Activated B cell treated with CpG ODN at 0.5 μM for 24 hours (primary cell): ENCODE data around the gene CSGALNACT2. TPM values are rescaled to one million over a fixed set of nuclear protein-coding genes. Genes with fewer than 3 reads are reported as not detected.

ENCODE experiments used
- ATAC-seq: fragments of 200-7000 bp; cut with Tn5 transposase; one replicate; pipeline ENCODE4 v1.10.0; 2021; ENCODE audit warnings: low read depth, mild to moderate bottlenecking, moderate library complexity
- CTCF ChIA-PET: fragments of 350-600 bp; sonication (Branson Sonifier 250); formaldehyde crosslinking; loops from one replicate; lab custom pipeline; 2021; ENCODE audit warnings: antibody characterized with exemption; lab: Charles Lee
- POLR2A ChIA-PET: fragments of 350-600 bp; sonication (Branson Sonifier 250); formaldehyde crosslinking; loops from one replicate; lab custom pipeline; 2021; ENCODE audit warnings: antibody characterized with exemption; lab: Charles Lee
- DNase-seq: peaks from one replicate; pipeline ENCODE4 v3.0.0; 2022
- H3K27ac Mint-ChIP-seq: one replicate; pipeline ENCODE4 v1.8.0; 2020; ENCODE audit warnings: mixed read lengths
- H3K27me3 Mint-ChIP-seq: one replicate; pipeline ENCODE4 v1.8.0; 2021; ENCODE audit warnings: mixed read lengths
- H3K36me3 Mint-ChIP-seq: one replicate; pipeline ENCODE4 v1.8.0; 2021; ENCODE audit warnings: low read depth, mixed read lengths
- H3K4me1 Mint-ChIP-seq: one replicate; pipeline ENCODE4 v1.8.0; 2021; ENCODE audit warnings: mixed read lengths
- H3K4me3 Mint-ChIP-seq: one replicate; pipeline ENCODE4 v1.8.0; 2020; ENCODE audit warnings: mild to moderate bottlenecking, mixed read lengths
- H3K9me3 Mint-ChIP-seq: one replicate; pipeline ENCODE4 v1.8.0; 2020; ENCODE audit warnings: mixed read lengths
- intact Hi-C: fragments of 100-400 bp; cut with micrococcal nuclease; formaldehyde crosslinking; loops from one replicate; pipeline ENCODE4 v1.15.1; 2024
- total RNA-seq: library from RNA; stranded (reverse); gene quantifications from 2 replicates; pipeline ENCODE4 v1.2.3, GENCODE V29; 2022
- TF ChIP-seq, protein P1 (sequence below): fragments of 200-600 bp; IDR thresholded peaks from one replicate; pipeline ENCODE4 v1.8.0; 2022; ENCODE audit warnings: antibody characterized with exemption, mild to moderate bottlenecking

Gene CSGALNACT2
- total RNA-seq, 1 donor from 2014 or later: 17.4 TPM

DNA sequence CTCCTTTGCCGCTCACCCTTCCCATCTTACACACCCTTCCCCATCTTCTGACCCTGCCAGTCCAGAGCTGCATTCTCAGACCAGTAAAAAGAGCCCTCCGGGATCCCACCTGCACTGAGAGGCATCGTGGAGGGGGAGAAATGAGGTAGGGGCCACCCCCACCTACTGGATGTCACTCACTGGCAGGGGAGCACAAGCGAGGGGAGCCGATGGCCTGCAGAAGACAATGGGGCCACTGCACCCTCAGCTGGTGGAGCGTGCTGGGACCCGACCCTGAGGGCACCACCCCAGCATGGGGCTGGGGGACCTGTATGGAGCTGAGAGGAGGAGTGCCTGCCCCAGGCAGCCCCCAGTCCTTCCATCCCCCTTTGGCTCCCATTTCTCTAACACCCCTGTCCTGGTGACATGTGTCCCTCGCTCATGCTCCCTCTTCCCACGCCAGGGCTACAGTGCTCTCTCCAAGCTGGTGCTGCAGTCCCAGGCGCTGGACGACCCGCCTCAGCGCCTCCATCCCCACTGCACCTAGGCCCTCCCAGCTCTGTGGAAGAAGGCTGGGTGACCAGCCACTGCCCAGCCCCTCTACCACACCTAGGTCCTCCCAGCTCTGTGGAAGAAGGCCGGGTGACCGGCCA, 78.8 kb downstream of the CSGALNACT2 start:
- Mint-ChIP-seq H3K36me3 (no peaks in the 10 kb centered on the region), H3K27me3 (peaks cover 9% of the 10 kb centered on the region), H3K4me1 (no peaks in the 10 kb centered on the region), H3K4me3 (no peak overlapping the region), H3K9me3 (no peaks in the 10 kb centered on the region), H3K27ac (no peak overlapping the region)
- ATAC-seq (no peak), DNase-seq (no peak)
- intact Hi-C loops: no loop called here
- TF ChIP-seq, protein P1, sequence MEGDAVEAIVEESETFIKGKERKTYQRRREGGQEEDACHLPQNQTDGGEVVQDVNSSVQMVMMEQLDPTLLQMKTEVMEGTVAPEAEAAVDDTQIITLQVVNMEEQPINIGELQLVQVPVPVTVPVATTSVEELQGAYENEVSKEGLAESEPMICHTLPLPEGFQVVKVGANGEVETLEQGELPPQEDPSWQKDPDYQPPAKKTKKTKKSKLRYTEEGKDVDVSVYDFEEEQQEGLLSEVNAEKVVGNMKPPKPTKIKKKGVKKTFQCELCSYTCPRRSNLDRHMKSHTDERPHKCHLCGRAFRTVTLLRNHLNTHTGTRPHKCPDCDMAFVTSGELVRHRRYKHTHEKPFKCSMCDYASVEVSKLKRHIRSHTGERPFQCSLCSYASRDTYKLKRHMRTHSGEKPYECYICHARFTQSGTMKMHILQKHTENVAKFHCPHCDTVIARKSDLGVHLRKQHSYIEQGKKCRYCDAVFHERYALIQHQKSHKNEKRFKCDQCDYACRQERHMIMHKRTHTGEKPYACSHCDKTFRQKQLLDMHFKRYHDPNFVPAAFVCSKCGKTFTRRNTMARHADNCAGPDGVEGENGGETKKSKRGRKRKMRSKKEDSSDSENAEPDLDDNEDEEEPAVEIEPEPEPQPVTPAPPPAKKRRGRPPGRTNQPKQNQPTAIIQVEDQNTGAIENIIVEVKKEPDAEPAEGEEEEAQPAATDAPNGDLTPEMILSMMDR: no peak
- ChIA-PET CTCF (no interaction called here), POLR2A (no interaction called here)

DNA sequence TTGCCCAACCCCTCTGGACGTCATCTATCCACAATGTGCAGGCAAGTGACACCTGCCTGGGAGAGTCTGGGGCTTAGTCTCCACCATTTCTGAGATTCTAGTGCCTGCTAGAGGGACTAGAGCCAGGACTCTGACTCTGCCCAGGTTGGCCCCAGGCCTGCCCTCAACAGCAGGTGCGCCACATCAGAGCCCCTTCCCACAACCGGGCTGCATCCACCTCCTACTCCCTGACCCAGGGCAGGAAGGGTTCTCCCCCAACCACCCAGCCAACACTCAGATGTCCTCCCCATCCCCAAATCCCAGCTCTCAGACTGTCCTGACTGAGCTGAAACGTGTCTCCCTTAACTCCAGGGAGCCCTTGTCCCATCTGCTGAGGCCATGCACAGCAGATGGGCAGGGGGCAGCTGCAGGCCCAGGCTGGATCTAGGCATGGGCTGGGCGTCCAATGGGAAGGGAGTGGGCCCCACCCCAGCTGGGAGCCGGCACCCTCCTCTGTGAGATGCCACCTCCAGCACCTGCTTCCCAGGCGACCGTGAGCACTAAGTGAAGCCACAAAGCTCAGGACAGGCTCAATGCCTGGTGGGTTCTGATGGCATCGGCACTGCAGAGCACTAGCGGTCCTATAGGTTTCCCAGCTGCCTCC, 79.4 kb downstream of the CSGALNACT2 start:
- no peak overlapping the region for H3K27ac Mint-ChIP-seq
- H3K27me3 Mint-ChIP-seq: peaks cover 9% of the 10 kb centered on the region
- ATAC-seq: no peak
- ChIA-PET CTCF (no interaction called here), POLR2A (no interaction called here)
- intact Hi-C loops: no loop called here
- TF ChIP-seq, protein P1: no peak
- no peaks in the 10 kb centered on the region for H3K36me3 Mint-ChIP-seq
- DNase-seq: no peak
- no peaks in the 10 kb centered on the region for H3K9me3 Mint-ChIP-seq
- no peak overlapping the region for H3K4me3 Mint-ChIP-seq
- H3K4me1 Mint-ChIP-seq: no peaks in the 10 kb centered on the region

DNA sequence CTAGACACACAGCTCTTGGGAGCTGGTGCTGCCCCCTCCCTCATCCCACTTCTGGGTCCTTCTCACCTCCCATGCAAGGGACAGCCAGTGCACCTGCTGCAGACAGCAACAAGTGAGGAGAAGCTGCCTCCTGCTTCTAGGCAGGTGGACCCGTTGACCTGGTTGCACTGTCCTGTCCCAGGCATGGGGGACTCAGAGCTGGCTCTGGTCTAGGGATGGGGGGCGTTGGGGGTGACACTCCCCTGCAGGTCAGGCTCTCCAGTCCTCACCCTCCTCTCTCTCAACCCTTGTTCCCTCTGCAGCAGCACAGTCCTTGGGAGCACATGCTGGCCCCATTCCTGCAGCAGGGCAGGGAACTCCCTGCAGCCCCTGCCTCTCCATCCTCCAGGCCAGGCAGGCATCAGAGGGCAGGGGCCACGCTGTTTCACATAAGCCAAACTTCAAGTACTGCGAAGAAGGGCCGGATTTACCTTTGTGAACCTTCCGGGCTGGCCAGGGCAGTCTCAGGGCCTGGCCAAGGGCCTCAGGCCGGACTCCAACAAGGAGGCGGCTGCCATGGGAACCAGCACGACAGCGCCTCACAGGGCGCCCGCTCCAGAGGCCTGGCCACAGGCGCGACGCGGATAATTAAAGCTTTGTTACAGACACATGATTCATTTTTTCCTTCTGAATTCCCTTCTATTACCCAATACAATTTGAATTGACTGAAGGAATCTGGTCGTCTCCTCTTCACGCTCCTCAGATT, 80.1 kb downstream of the CSGALNACT2 start:
- no peak overlapping the region for H3K4me3 Mint-ChIP-seq
- H3K36me3 Mint-ChIP-seq: no peaks in the 10 kb centered on the region
- intact Hi-C loops: no loop called here
- H3K27me3 Mint-ChIP-seq: peaks cover 9% of the 10 kb centered on the region
- CTCF ChIA-PET: no interaction called here
- POLR2A ChIA-PET: no interaction called here
- H3K4me1 Mint-ChIP-seq: no peaks in the 10 kb centered on the region
- H3K9me3 Mint-ChIP-seq: no peaks in the 10 kb centered on the region
- no peak for ATAC-seq
- DNase-seq: no peak
- TF ChIP-seq, protein P1: no peak
- H3K27ac Mint-ChIP-seq: no peak overlapping the region

DNA sequence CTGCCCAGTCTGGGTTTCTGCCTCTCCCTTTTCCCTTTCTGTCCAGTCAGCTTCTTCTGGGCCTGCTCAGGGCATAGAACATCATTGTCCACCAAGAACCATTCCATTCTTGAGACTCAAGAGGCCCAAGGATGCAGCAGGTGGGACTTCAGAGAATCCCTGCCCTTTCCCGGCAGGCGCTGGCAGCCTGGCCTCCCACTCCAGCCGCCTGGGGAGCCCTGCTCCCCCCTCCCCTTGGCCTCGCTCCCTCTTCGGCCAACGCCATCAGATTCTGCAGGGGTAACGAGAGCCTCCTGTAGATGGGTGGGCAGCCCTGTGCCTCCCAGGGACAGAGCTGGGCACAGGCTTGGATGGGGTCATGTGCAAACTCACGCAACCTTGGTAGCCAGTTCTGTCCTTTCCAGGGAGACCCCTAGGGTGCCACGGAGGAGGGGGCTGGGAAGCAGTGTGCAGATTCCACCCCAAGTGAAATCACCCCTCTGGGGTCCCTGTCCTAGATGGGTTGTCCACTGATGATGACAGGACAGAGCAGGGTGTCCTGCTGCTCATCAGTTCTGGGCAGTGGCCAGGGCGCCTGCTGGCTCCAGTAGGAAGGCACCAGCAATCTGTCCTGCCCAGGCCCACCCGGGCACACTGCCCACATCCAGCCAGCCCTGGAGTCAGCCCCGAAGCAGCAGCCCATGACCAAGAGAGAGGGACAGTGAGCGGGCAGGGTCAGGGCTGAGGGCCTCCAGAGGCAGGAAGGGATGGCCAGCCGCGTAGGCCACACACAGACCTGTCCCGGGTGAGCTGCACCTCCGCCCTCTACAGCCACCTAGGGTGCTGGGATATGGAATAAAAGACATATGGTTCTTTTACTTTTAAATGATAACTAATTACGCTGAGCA, 80.9 kb downstream of the CSGALNACT2 start:
- ChIA-PET POLR2A (no interaction called here), CTCF (no interaction called here)
- Mint-ChIP-seq H3K36me3 (no peaks in the 10 kb centered on the region), H3K27ac (no peak overlapping the region), H3K4me3 (no peak overlapping the region), H3K27me3 (peaks cover 9% of the 10 kb centered on the region), H3K4me1 (no peaks in the 10 kb centered on the region), H3K9me3 (no peaks in the 10 kb centered on the region)
- intact Hi-C loops: no loop called here
- ATAC-seq (no peak), DNase-seq (no peak)
- TF ChIP-seq, protein P1: no peak
